ENCODE data around the gene ROM1.

ROM1 gene

DNA sequence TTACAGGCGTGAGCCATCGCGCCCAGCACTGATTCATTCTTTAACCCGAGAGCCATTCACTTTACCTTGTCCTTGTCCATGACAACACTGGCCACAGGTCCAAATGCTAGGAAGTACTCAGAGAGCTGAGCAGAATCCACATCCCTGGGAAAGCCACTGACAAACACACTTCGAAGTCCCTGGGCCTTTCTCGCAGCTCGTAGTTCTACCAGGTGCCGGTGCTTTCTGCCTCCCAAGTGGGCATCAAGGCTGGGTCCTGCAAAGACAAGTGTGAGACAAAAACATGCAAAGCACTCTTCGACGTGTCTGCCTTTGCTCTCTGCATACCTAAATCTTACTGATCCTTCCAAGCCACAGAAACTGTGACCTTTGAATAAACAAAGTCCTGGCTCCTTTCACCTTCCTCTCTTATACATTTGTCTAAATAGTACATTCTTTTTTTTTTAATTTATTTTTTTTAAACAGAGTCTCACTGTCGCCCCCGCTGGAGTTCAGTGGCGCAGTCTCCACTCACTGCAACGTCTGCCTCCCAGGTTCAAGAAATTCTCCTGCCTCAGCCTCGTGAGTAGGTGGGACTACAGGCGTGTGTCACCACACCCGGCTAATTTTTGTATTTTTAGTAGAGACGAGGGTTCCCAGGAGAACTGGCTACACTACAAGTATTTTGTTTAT lies 24.0 kb upstream of the ROM1 start:
- DNase-seq (ENCODE audit: low read depth): no peak

- DNase-seq (ENCODE audit: low read depth): peak; percentile 97
Observed at GRCh38 chr11:62591448-62592145, 21.5 kb upstream of the ROM1 start, which contains the start of gene TUT1. Gene TUT1 (minus strand): TSS chr11:62591523. CDS start chr11:62591485, 38 bp downstream.

- no peak for DNase-seq (ENCODE audit: low read depth)
Observed at GRCh38 chr11:62592146-62592815, 20.8 kb upstream of the ROM1 start.

DNA sequence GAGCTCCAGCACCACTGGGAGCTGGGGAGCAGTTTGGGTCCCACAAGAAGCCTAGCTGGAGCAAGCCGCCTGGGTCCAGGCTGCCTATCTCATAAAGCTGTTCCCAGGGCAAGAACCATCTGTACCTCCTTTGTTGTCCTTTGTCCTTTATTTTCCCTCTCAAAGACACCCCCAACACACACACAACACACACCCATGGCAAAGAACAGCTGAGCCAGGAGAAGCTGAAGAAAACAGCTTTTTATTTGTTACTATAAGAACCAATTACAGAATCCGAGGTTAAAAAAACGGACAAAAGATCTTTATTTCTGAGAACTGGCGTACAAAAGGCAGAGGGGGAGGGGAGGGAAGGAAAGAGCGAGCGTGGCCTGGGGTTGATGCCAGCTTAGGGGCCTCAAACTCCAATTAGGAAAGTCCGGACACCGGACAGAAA lies 20.1 kb upstream of the ROM1 start:
- DNase-seq (ENCODE audit: low read depth): no peak

- no peak for DNase-seq (ENCODE audit: low read depth)
Observed at GRCh38 chr11:62593434-62594044, 19.5 kb upstream of the ROM1 start.

GRCh38 chr11:62595124-62595523 lies 17.9 kb upstream of the ROM1 start:
- no peak for DNase-seq (ENCODE audit: low read depth)

- DNase-seq (ENCODE audit: low read depth): peak; percentile 99
Observed at GRCh38 chr11:62599069-62599696, 13.9 kb upstream of the ROM1 start.

DNA sequence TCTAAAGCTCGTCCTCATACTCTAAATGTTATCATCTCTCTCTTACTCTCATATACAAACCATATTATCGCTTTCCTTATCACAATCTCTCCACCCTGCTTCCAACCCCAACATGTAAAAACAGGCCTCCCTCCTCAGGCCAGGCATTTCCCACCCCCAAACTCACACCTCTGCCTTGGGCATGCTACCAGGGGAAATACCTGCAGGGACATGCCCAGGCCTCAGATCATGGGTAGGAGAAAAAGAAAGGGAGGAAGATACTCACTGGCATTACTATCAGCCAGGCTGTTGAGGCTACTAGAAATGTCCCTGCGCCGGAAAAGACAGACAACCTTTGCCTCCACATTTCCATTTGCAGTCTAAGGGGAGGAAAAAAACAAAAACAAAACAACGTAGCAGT lies 13.2 kb upstream of the ROM1 start:
- no peak for DNase-seq (ENCODE audit: low read depth)

GRCh38 chr11:62600367-62601121 lies 12.5 kb upstream of the ROM1 start:
- DNase-seq (ENCODE audit: low read depth): no peak

DNA sequence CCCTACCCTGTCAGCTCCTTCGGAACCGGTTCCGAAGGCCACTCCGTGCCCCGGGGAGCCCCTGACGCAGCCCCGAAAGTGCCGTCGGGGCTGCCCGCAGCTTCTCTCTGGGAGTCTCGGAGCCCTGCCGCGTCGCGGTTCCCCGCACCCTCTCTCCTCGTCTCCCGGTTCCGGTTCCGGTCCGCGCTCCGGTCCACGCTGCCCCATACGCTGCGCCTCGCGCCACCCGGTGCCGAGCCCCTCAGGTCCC lies 12.0 kb upstream of the ROM1 start:
- DNase-seq (ENCODE audit: low read depth): no peak

DNA sequence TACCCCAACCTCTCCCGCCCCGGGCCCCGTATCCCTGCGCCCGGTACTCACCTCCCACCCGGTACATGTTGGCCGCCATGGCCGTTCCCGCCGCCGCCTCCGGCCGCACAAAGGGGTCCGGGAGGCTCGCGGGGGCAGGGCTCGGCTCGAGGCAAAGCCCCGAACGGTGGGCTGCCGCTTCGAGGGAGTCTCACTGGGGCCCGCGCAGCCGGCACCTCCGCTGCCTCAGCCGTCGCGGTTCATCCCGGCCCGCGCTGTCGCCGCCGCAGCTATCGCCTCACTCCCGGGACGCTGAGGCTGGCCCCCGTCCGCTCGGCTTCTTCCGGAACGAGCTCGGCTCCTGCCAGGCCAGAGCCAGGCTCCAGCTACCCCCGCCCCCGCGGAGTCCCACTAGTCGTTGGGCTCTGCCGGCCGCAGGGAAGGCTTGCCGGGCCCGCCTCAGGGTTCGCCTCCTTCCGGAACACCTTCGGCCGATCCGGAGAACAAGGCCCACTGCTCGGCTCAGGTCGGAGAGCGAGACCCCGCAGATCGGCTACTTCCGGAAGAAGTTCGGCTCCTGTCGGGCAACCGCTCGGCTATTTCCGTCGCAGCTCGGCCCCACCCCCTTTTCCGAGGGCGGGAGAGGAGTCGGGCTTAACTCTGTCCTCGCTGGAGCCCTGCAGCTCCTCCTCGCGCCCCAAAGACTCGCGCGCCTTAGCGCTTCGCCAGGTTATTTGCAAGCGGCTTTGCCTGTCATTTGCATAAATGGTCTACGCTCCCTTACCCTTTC lies 11.5 kb upstream of the ROM1 start, which contains the start of gene MTA2:
TSS of gene MTA2 (minus strand) at position 494 of the 769 bp plus-strand sequence. CDS start at position 79, 415 bp downstream.
- peak; percentile 98 for DNase-seq (ENCODE audit: low read depth)

- DNase-seq (ENCODE audit: low read depth): no peak
Observed at GRCh38 chr11:62602141-62603071, 10.7 kb upstream of the ROM1 start.

DNA sequence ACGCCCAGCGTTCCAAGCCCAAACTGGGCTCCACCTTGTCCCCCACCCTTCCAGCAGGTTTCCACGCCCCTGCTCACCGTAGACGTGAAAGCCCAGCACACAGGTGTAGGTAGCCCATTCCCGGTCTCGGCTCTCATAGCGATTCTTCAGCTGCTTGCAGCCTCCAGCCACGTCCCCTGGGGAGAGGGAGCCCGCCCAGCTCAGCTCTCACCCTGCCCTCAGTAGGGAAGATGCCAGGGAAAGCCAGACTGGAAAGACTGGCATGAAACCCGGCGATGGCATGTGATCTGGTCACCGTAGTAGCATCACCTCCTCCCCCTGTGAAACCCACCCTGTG lies 10.0 kb upstream of the ROM1 start:
- DNase-seq (ENCODE audit: low read depth): no peak

DNA sequence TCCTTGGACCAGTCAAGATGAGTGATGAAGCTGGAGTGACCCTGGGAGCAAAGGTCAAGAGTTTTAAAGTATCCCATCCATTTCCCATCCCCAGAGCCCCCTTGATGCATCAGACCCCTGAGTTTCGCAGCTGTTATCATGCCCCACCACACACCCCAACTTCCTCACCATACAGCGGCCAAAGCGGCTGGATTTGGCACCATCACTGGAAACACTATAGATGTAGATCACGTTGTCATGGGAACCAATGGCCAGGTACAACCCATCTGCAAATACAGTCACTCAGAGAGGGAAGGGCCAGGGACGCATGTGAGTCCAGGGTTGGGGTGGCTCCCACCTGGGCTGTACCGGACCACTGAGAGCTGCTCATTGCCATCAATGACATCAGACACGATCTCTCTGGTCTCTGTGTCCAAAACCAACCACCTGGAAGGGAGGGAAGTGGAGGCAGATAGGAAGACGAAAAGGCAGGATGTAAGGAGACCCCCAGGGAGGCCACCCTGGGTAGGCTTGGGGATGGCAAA lies 9.2 kb upstream of the ROM1 start:
- no peak for DNase-seq (ENCODE audit: low read depth)

GRCh38 chr11:62604460-62605120 lies 8.5 kb upstream of the ROM1 start:
- no peak for DNase-seq (ENCODE audit: low read depth)

DNA sequence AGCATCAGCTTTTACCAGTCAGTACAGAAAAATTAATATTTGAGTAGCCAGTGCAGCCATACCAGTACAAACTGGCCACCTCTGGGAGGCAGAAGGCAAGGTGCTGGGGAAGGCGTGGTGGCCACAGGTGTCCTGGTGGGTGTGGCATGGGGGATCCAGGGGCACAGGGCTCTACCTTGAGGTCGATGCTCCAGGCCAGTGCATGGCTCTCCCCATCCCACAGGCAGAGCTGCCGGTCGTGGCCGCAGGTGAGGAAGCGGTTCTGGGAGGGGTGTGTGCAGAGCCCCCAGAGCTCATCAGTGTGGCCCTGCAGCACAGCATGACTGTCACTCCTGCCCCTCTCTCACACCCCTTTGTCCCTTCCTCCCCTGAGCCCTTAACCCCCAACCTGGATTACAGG lies 7.6 kb upstream of the ROM1 start:
- DNase-seq (ENCODE audit: low read depth): no peak

DNA sequence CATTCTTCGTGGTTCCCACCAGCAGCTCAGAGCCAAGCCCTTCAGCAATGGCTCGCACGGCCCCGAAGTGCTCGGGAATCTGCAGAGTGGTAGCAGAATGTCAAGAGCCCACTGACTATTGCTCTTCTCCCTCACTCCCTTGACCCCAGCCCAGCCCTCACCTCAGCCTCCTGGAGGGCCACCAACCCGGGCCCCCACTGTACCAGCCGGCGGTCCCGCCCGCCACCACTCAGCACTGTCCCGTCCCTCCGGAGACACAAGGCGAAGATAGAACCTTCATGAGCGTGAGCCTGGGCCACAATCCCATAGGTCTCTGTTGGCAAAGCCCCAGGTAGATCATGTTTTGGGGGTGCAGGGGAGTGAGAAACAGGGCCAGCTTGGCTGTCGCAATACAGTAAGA lies 7.2 kb upstream of the ROM1 start:
- no peak for DNase-seq (ENCODE audit: low read depth)

DNA sequence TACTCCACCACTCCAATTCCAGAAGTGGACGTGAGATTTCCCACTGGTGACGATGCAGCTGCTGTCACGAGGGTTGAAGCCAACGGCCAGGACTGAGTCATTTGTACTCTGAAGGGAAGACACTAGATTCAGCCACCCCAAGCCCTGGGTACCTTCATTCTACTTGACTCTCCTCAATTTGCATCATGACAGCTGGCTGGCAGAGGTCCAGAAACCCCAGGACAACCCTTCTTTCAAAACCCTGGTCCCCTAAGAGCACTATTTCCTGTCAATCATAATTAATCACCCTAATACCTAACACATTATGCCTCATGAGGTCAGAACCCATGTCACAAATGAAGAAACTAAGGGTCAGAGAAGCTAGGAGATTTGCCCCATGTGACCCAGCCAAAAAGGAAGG lies 5.3 kb upstream of the ROM1 start:
- DNase-seq (ENCODE audit: low read depth): no peak

DNA sequence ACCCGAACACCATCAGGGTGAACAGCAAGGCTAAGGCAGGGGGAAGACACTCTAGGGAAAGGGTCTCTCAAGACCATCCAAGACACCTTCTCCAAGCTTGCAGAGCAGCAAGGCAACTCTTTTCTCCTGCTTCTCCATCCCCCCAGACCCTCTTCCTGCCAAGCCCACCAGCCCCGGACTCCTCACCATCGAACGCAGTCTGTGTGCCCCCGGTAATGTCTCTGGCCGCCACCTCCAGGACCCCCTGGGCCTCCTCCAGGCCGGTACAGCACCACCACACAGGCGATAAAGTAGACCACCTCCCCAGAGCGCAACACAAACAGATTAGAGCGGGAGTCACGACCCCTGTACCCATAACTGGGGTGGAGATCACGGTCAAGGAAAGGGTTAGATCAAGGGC lies 4.3 kb upstream of the ROM1 start:
- DNase-seq (ENCODE audit: low read depth): no peak

All from fibroblast of the conjunctiva (primary cell).